GM12874 (cell line): ENCODE results near the gene IGF2BP3.

Experiments
- TF ChIP-seq, protein P1 (sequence below): IDR thresholded peaks from 2 replicates; pipeline ENCODE4 v1.5.1; 2011; ENCODE audit warnings: low read depth, mild to moderate bottlenecking, control low read depth, low read length, moderate library complexity; ENCODE audit not compliant: insufficient read depth

Gene IGF2BP3

DNA sequence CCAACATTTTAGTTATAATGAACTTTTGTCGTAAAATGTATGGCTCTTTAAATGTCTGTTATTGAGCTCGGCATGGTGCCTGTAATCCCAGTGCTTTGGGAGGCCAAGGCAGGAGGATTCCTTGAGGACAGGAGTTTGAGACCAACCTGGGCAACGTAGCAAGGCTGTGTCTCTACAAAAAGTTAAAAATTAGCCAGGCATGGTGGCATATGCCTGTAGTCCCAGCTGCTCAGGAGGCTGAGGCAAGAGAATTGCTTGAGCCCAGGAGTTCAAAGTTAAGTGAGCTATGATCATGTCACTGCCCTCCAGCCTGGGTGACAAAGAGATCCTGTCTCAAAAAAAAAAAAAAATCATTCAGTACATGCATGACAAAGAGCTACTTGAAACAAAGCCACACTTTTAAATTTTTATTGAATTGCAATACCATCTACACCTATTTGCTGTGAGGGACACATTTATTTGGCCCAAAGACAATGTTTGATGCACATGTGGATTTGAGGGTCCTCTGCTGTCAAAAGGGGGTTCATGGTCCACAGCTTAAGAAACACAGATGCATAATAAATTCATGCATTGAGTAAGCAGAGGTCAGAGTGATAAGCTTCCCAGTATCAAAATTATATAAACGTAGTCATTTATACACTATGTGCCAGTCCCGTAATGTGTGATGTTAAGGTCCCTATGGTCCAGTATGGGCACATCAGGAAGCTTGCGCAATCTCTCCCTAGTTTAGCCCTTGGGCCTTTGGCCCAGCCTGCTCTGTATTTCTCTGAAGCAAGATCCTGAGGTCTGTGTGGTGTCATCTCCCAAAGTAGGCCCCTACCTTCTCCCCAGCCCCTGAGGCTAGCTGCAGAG, 175.5 kb downstream of the IGF2BP3 start:
- TF ChIP-seq, protein P1, sequence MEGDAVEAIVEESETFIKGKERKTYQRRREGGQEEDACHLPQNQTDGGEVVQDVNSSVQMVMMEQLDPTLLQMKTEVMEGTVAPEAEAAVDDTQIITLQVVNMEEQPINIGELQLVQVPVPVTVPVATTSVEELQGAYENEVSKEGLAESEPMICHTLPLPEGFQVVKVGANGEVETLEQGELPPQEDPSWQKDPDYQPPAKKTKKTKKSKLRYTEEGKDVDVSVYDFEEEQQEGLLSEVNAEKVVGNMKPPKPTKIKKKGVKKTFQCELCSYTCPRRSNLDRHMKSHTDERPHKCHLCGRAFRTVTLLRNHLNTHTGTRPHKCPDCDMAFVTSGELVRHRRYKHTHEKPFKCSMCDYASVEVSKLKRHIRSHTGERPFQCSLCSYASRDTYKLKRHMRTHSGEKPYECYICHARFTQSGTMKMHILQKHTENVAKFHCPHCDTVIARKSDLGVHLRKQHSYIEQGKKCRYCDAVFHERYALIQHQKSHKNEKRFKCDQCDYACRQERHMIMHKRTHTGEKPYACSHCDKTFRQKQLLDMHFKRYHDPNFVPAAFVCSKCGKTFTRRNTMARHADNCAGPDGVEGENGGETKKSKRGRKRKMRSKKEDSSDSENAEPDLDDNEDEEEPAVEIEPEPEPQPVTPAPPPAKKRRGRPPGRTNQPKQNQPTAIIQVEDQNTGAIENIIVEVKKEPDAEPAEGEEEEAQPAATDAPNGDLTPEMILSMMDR: no peak

DNA sequence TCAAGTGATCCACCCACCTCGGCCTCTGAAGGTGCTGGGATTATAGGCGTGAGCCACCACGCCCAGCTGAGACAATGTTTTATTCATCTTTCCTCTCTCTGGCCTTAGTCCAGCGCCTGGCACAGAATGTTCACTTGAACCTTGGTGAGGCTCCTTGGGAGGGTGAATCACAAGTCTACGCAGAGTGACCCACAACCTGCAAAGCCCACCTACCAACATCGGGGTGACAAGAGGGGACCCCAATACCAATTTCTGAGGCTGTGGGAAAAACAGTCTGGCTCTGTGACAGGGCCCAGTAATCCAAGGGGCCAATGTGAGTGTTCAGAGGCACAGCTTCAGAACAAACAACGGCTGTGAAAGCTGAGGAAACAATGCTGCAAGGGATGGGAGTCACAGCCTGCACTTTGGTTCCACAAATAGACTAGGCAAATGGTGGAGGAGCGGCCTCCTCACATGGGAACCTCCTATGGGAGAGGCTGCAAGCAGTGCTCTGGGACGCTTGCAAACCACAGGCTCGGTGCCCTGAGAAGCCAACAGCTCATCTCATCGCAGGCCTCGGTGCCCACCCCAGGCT, 176.7 kb downstream of the IGF2BP3 start:
- TF ChIP-seq, protein P1: no peak

DNA sequence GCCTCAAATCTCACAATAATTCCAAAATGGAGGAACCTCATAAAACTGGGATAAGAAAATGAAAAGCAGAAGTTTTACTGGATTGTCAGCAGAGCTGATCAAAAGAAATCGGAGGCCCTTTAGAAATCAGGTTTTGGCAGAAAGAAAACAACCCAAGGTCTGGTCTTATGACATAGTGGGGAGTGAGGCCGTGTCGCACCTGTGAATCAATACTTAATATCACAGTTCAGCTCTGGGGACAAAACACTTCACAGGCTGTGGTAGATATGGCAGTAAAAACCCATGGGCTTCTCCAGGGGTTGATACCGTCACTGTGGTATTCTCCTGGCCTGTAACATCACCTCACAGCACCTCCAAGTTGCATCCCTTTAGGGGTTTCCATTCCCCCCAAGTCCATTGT, 177.7 kb downstream of the IGF2BP3 start:
- TF ChIP-seq, protein P1: no peak

DNA sequence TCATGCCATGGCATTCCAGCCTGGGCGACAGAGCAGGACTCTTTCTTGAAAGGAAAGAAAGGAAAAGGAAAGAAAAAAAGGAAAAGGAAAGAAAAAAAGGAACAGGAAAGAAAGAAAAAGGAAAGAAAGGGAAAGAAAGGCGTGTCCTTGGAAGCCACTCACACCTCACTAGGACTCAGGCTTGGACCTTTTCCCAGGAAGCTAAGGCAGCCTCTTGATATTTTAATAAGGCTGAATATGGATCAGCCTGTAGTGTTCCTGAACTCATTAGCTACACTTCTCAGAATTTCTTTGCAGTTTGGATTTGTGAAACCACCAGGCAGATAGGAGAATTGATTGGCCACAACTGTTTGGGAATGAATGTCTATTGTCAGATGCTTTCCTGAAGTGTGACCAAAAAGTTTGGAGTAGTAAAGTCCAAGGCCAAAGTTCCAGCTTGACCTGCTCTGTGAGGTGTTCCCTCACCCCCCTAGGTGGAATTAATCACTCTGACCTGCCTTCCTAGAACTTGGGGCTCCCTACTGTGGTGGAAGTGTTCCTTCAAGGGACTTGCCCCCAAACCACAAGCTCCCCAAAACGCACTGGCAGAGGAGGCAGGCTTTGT, 178.2 kb downstream of the IGF2BP3 start:
- TF ChIP-seq, protein P1: no peak

DNA sequence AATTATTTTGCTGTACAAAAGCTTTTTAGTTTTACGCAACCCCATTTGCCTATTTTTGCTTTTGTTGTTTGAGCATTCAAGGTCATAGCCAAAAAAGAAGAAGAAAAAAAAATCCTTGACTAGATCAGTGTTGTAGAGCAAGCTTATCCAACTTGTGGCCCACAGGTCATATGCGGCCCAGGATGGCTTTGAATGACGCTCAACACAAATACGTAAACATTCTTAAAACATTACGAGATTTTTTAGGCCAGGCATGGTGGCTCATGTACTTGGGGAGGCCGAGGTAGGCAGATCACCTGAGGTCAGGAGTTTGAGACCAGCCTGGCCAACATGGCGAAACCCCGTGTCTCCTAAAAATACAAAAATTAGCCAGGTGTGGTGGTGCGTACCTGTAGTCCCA, 179.3 kb downstream of the IGF2BP3 start:
- TF ChIP-seq, protein P1: no peak

DNA sequence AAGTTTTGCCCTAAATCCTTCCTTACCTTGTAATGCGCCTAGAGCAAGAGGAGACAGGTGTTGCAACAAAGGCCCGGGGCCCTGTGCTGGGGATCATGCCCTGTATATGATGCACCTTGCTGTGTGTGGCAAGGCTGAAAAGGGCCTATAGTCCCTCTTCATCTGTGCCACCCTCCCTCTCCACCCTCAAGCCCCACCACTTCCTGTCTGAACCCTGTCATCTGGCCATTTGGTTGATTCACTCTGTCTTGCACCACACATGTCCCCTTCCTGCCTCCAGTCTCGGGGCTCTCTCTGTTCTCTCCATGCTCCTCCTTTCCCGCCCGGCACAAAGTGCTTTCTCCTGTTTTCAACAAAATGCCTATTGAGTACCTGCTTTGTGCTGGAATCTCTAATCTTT, 182.7 kb downstream of the IGF2BP3 start:
- TF ChIP-seq, protein P1: no peak
